HL-60 (cell line): ENCODE measurements around the gene EVA1A.

Experiments used
- DNase-seq, 2 experiments: peaks; one replicate each; pipeline ENCODE4 v3.0.0-alpha.2; 2010 to 2020; ENCODE audit warnings: low read depth in 1 of 2, low spot score in 1 of 2
- H3K27ac ChIP-seq: fragments of 250-450 bp; sonication (Bioruptor Pico); replicated peaks from 2 replicates; pipeline ENCODE4 v1.5.1; 2020; ENCODE audit warnings: mild to moderate bottlenecking, moderate library complexity
- H3K27me3 ChIP-seq: fragments of 250-450 bp; sonication (Bioruptor Pico); 2 replicates; pipeline ENCODE4 v1.5.1; 2021; ENCODE audit warnings: mild to moderate bottlenecking, moderate library complexity; ENCODE audit not compliant: insufficient read depth, poor library complexity, severe bottlenecking
- H3K4me3 ChIP-seq: replicated peaks from 2 replicates; pipeline ENCODE4 v1.5.1; 2011; ENCODE audit warnings: mild to moderate bottlenecking, control low read depth, low read length; ENCODE audit not compliant: insufficient read depth
- GABPA ChIP-seq: IDR thresholded peaks from 2 replicates; pipeline ENCODE4 v1.6.1; 2012; ENCODE audit warnings: low read depth
- POLR2AphosphoS5 ChIP-seq: IDR thresholded peaks from 2 replicates; pipeline ENCODE4 v1.6.1; 2012; ENCODE audit warnings: low read depth
- SPI1 ChIP-seq: IDR thresholded peaks from 2 replicates; pipeline ENCODE4 v1.6.1; 2012; ENCODE audit warnings: low read depth, mild to moderate bottlenecking, borderline replicate concordance
- TF ChIP-seq, protein P1 (sequence below): IDR thresholded peaks from 2 replicates; pipeline ENCODE4 v1.6.1; 2012; ENCODE audit warnings: low read depth; ENCODE audit not compliant: insufficient replicate concordance
- TF ChIP-seq, protein P2 (sequence below): IDR thresholded peaks from one replicate; pipeline ENCODE4 v1.5.1; 2011; ENCODE audit warnings: low read length, control low read depth, inconsistent platforms; ENCODE audit not compliant: insufficient read depth

Gene EVA1A

DNA sequence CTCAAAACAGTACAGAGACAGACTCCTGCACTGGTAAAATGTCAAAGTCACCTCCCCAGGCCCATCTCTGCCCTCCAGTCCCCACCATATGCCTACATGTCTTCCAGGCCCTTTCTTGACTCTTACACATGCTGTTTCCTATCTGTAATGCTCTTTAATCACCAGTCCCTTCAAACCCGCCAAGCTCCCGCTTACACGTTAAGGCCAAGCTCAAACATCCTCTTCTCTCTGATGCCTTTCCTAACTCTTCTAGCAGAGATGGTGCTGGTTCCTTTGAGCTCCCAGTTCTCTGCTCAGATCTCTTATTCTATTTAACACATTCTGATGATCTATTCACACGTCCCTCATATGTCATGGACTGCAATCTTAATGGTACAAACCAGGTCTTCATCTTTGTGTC, 5.0 kb downstream of the EVA1A start:
- Histone ChIP-seq H3K27ac (no peak overlapping the region), H3K4me3 (no peak overlapping the region), H3K27me3 (peaks cover 10% of the 10 kb centered on the region)
- DNase-seq: no peak
- TF ChIP-seq GABPA (no peak), POLR2AphosphoS5 (no peak), SPI1 (no peak)
- TF ChIP-seq, protein P1, sequence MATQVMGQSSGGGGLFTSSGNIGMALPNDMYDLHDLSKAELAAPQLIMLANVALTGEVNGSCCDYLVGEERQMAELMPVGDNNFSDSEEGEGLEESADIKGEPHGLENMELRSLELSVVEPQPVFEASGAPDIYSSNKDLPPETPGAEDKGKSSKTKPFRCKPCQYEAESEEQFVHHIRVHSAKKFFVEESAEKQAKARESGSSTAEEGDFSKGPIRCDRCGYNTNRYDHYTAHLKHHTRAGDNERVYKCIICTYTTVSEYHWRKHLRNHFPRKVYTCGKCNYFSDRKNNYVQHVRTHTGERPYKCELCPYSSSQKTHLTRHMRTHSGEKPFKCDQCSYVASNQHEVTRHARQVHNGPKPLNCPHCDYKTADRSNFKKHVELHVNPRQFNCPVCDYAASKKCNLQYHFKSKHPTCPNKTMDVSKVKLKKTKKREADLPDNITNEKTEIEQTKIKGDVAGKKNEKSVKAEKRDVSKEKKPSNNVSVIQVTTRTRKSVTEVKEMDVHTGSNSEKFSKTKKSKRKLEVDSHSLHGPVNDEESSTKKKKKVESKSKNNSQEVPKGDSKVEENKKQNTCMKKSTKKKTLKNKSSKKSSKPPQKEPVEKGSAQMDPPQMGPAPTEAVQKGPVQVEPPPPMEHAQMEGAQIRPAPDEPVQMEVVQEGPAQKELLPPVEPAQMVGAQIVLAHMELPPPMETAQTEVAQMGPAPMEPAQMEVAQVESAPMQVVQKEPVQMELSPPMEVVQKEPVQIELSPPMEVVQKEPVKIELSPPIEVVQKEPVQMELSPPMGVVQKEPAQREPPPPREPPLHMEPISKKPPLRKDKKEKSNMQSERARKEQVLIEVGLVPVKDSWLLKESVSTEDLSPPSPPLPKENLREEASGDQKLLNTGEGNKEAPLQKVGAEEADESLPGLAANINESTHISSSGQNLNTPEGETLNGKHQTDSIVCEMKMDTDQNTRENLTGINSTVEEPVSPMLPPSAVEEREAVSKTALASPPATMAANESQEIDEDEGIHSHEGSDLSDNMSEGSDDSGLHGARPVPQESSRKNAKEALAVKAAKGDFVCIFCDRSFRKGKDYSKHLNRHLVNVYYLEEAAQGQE: no peak
- TF ChIP-seq, protein P2, sequence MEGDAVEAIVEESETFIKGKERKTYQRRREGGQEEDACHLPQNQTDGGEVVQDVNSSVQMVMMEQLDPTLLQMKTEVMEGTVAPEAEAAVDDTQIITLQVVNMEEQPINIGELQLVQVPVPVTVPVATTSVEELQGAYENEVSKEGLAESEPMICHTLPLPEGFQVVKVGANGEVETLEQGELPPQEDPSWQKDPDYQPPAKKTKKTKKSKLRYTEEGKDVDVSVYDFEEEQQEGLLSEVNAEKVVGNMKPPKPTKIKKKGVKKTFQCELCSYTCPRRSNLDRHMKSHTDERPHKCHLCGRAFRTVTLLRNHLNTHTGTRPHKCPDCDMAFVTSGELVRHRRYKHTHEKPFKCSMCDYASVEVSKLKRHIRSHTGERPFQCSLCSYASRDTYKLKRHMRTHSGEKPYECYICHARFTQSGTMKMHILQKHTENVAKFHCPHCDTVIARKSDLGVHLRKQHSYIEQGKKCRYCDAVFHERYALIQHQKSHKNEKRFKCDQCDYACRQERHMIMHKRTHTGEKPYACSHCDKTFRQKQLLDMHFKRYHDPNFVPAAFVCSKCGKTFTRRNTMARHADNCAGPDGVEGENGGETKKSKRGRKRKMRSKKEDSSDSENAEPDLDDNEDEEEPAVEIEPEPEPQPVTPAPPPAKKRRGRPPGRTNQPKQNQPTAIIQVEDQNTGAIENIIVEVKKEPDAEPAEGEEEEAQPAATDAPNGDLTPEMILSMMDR: no peak

DNA sequence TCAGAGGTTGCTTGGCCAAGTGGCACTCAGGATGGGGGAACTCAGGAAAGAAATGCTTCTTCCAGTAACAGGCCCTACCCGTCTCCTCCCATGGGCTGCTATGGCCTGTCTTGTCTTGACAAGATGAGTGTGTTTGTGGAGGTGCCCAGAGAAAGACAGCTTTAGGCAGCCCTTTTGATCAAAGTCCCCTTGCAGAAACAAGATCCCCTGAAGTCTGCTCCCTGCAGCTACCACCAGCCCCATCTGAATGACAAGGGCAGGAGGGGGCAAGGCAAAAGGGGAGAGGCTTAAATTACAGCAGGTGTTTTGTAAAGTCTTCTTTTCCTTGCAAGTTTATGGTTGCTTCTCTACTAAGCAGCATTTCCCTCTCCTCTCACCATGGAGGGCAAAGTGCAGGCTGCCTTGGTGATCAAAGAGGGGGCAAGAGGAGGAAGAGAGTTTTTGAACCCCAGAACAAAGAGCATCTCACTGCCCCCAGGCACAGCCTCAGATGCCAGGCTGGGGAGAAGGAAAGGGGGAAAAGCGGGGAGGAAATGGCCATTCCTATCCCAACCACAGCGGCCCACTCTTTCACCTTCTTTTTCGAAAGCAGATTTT, 6.7 kb downstream of the EVA1A start:
- DNase-seq: no peak
- TF ChIP-seq POLR2AphosphoS5: no peak
- no peak for TF ChIP-seq GABPA
- TF ChIP-seq SPI1: no peak
- TF ChIP-seq, protein P1: no peak
- TF ChIP-seq, protein P2: no peak
- Histone ChIP-seq H3K4me3 (no peak overlapping the region), H3K27me3 (no peaks in the 10 kb centered on the region), H3K27ac (no peak overlapping the region)

DNA sequence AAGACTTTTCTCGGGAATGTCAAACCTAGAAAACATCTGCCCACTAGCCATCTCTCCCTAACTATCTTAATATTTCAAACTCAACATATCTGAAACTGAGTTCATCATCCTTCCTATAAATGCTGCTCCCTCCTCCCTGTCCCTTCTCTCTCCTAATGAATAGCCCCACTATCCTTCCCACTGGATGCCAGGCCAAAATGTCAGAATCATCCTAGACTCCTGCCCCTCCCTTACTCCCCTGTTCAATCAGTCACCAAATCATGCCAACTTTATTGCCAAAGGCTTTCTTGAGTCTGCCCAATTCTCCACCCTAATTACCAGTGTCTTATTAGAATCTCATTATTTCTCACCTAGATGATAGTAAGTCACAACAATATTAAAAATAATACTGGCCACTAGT, 8.5 kb downstream of the EVA1A start:
- no peak for DNase-seq
- TF ChIP-seq SPI1 (no peak), GABPA (no peak), POLR2AphosphoS5 (no peak)
- TF ChIP-seq, protein P2: no peak
- TF ChIP-seq, protein P1: no peak
- H3K27ac ChIP-seq: no peak overlapping the region
- H3K27me3 ChIP-seq: no peaks in the 10 kb centered on the region
- no peak overlapping the region for H3K4me3 ChIP-seq
